Activated CD4-positive, alpha-beta T cell treated with anti-CD3 and anti-CD28 coated beads, Interleukin-2, amount 50 U/mL, for 48 hours (primary cell): ENCODE measurements around the gene GAS2L3.
A peak's percentile ranks its signal among the peaks of the same experiment; 100 is the strongest.

Source experiments
- DNase-seq, 2 experiments: peaks; one replicate each; pipeline ENCODE4 v3.0.0-alpha.2; 2020

GAS2L3 gene

DNA sequence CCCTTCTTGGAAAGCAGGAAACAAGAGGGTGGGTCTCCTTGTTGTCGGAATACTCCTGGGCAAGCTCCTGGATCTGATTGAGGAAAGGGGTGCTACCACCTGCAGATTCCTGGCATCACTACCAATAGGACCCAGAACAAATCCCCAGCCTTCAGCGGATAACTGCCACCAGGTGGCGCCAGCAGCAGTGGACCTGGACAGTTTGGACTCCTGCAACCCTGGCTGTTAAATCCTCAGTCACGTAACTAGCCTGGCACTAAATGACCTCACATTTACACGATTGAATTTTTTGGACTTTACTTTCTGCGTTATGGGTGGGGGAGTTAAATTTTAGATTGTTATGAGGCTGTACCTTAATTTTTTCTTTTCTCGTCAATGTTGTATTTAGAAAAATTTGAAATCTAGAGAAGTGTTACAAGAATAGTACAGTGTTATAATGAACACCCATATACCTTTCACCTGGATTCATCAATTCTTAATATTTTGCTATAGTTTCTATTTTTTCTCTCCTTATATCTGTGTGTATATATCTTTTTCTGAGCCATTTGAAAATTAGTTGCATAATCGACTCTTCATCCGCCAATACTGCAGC lies 95.6 kb downstream of the GAS2L3 start:
- DNase-seq: peak; percentile 67 to 74

DNA sequence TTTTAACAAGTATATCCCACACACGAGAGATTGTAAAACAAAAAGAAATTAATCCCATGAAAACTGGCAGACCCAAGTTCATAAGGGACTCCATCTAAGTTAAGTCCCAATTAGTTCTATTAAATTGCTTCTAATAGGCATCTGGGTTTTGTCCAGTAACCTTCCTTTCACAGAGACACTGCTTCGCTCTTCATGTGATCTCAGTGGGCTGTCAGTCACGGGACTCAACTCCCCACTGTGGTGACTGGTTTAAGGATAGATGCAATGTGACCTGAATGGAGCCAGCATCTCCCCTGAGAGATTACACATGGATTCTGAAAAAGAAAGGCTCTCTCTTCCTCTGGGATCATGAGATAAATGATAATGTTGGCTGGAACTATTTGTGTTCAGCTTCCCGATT lies 96.4 kb downstream of the GAS2L3 start:
- DNase-seq: no peak

DNA sequence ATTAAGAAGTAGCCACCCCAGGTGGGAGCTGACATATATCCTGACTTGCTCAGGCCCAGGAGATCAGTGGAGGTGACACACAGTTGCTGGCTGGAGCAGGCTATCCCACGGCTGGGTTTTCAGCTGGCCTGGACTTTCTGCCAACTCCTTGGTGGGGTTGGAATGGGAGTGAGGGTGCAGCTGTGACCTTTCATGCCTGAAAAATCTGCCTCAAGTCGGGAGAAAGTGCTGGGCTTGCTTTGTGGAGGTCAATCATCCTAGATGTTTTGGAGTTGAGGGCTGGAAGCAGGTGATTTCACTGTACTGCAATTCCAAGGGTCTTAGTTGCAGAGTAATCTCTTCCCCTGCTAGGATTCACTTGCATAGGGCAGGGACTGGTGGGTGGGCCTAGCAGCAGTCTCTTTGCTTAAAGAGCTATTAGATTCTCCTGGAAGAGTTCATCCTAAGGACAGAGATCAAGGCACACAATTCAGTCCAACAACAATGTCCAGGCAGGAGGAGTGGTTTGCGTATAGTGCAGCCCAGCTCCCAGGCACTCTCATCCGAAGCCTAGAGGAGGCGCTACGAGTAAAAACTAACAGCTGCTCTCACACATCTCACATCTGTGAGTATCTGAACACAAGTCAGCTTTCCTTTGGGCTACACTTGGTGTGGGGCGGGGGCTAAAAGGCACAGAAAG lies 98.1 kb downstream of the GAS2L3 start:
- DNase-seq: no peak

DNA sequence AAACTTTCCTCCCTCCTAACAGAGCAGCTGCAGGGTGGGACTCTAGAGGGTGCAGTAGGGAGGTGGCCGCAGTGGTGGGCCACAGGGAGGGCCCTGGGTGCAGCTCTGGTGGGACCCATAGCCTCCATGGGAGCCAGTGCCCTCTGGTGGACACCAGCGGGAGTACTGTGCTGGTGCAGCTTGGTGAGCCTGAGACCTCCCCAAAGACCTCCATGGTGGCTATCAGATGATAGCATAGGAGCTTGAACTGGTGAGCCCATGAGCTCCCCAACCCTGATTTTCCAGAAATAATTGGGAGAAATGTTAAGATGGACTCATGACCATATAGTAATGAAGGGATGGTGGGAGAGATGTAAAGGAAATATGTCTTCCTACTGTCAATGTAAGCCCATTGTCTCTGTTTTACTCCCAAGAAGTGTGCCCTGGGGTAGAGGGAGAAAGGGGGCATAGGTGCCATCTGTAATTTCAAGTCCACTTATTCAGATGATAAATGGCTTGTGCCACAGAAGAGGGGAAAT lies 98.7 kb downstream of the GAS2L3 start:
- DNase-seq: peak; percentile 39 to 46

DNA sequence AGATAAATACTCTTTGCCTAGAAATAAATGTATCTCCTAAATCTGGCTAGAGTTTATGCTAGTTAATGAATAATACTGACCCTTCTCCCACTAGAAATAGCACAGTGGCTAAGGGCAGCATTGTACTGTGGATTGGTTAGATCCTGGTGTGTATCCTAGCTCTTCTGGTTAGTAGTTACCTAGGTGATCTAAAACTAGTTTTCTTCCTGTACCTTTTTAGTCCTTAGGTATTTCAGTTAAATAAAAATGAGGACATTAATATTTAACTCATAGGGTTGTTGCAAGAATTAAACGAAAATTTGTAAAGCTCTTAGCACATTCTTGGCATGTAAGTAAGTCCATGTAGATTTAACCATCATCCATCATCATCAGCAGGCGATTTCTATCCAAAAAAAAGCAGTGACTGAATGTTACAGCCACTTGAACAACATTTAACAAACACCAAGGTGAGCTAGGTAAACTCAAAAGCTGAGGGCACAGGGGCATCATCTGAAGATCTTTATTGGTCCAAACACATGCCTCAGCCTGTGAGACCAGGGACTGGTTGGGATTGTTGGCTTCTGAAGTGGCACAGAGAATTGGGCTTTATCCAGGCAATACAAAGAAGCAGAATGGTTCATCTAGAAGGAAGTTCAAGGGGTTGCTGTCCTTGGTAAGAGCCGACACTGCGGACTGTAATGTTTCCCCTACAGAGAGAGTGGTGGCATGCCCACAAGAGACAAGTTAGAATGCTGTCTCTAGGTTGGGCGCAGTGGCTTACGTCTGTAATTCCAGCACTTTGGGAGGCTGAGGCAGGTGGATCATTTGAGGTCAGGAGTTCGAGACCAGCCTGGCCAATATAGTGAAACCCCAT lies 100.8 kb downstream of the GAS2L3 start:
- no peak for DNase-seq
